ENCODE results near the gene IGF2R.

GRCh38 chr6:160036331-160036695 is 67.4 kb downstream of the IGF2R start:
- TF ChIP-seq POLR2A (IDR thresholded peaks at IDR 0.05; ENCODE audit: low read length) (no peak), GATA1 (IDR thresholded peaks at IDR 0.05; ENCODE audit: low read depth, low read length) (no peak)
